Effector memory CD8-positive, alpha-beta T cell (primary cell): ENCODE measurements around the gene UBE2K.
"Not testable (repeated sequence)": the region's sequence is repeated elsewhere in the genome, so short reads cannot be mapped to it uniquely, and the experiment has no call there.

ENCODE experiments used
- ATAC-seq: fragments of 150-1000 bp; cut with Tn5 transposase; replicated peaks from 2 replicates; pipeline ENCODE4 v1.10.0; 2021; ENCODE audit warnings: mild to moderate bottlenecking, moderate library complexity
- DNase-seq, 3 experiments: peaks; one replicate each; pipeline ENCODE4 v3.0.0; 2021
- H3K27ac Mint-ChIP-seq, 2 donors: one replicate each; pipeline ENCODE4 v1.8.0; 2022; ENCODE audit warnings: mild to moderate bottlenecking in 2 of 2, mixed read lengths in 2 of 2, moderate library complexity in 2 of 2
- H3K27me3 Mint-ChIP-seq, 2 donors: one replicate each; pipeline ENCODE4 v1.8.0; 2022; ENCODE audit warnings: mixed read lengths in 2 of 2
- H3K36me3 Mint-ChIP-seq: one replicate; pipeline ENCODE4 v1.8.0; 2022; ENCODE audit warnings: mild to moderate bottlenecking, moderate library complexity, mixed read lengths; ENCODE audit not compliant: insufficient read depth
- H3K4me1 Mint-ChIP-seq, 2 donors: one replicate each; pipeline ENCODE4 v1.8.0; 2022; ENCODE audit warnings: low read depth in 2 of 2, mixed read lengths in 2 of 2
- H3K4me3 Mint-ChIP-seq, 2 donors: one replicate each; pipeline ENCODE4 v1.8.0; 2022; ENCODE audit warnings: mild to moderate bottlenecking in 2 of 2, mixed read lengths in 2 of 2, moderate library complexity in 2 of 2
- H3K9me3 Mint-ChIP-seq, 2 donors: one replicate each; pipeline ENCODE4 v1.8.0; 2022; ENCODE audit warnings: mixed read lengths in 2 of 2

UBE2K gene

GRCh38 chr4:39664828-39665731, 32.9 kb upstream of the UBE2K start:
- ATAC-seq (no peak), DNase-seq (no peak)
- H3K27ac Mint-ChIP-seq = no peak overlapping the region
- no peaks in the 10 kb centered on the region for H3K36me3 Mint-ChIP-seq
- H3K27me3 Mint-ChIP-seq = no peaks in the 10 kb centered on the region
- H3K4me1 Mint-ChIP-seq = no peaks in the 10 kb centered on the region
- no peak overlapping the region for H3K4me3 Mint-ChIP-seq
- no peaks in the 10 kb centered on the region for H3K9me3 Mint-ChIP-seq

GRCh38 chr4:39667706-39668105, 30.2 kb upstream of the UBE2K start:
- no peaks in the 10 kb centered on the region for H3K4me1 Mint-ChIP-seq
- DNase-seq = no peak
- no peaks in the 10 kb centered on the region for H3K36me3 Mint-ChIP-seq
- H3K4me3 Mint-ChIP-seq = no peak overlapping the region
- H3K9me3 Mint-ChIP-seq = no peaks in the 10 kb centered on the region
- H3K27me3 Mint-ChIP-seq = no peaks in the 10 kb centered on the region
- no peak overlapping the region for H3K27ac Mint-ChIP-seq
- ATAC-seq = no peak

- no peak for ATAC-seq
- H3K36me3 Mint-ChIP-seq = no peaks in the 10 kb centered on the region
Measured at GRCh38 chr4:39668887-39669286, 29.0 kb upstream of the UBE2K start.

GRCh38 chr4:39670296-39670695, 27.6 kb upstream of the UBE2K start:
- H3K4me3 Mint-ChIP-seq, H3K27me3 Mint-ChIP-seq, H3K27ac Mint-ChIP-seq, H3K36me3 Mint-ChIP-seq, H3K9me3 Mint-ChIP-seq, H3K4me1 Mint-ChIP-seq, ATAC-seq, DNase-seq: not testable (repeated sequence)

More at GRCh38 chr4:39668887-39669286, 29.0 kb upstream of the UBE2K start:
- Mint-ChIP-seq H3K4me3 (no peak overlapping the region), H3K4me1 (no peaks in the 10 kb centered on the region), H3K9me3 (no peaks in the 10 kb centered on the region), H3K27ac (no peak overlapping the region), H3K27me3 (no peaks in the 10 kb centered on the region)
- DNase-seq = no peak

GRCh38 chr4:39675681-39676080, 22.3 kb upstream of the UBE2K start:
- H3K27ac Mint-ChIP-seq, H3K4me3 Mint-ChIP-seq, H3K9me3 Mint-ChIP-seq, H3K4me1 Mint-ChIP-seq, ATAC-seq, H3K36me3 Mint-ChIP-seq, DNase-seq: not testable (repeated sequence)
- peaks cover 14 to 18% of the 10 kb centered on the region in 2 donors for H3K27me3 Mint-ChIP-seq

- DNase-seq, H3K27ac Mint-ChIP-seq, H3K4me1 Mint-ChIP-seq, ATAC-seq, H3K4me3 Mint-ChIP-seq, H3K36me3 Mint-ChIP-seq, H3K9me3 Mint-ChIP-seq: not testable (repeated sequence)
- H3K27me3 Mint-ChIP-seq = peaks cover 14 to 18% of the 10 kb centered on the region in 2 donors
Measured at GRCh38 chr4:39681003-39681402, 16.9 kb upstream of the UBE2K start.

- DNase-seq (no peak), ATAC-seq (peak; percentile 16)
- Mint-ChIP-seq H3K36me3 (peaks cover 3% of the 10 kb centered on the region), H3K4me3 (no peak overlapping the region), H3K9me3 (no peaks in the 10 kb centered on the region), H3K27ac (no peak overlapping the region), H3K27me3 (peaks cover 14 to 18% of the 10 kb centered on the region in 2 donors), H3K4me1 (no peaks in the 10 kb centered on the region)
Measured at GRCh38 chr4:39682138-39682537, 15.8 kb upstream of the UBE2K start.

GRCh38 chr4:39685990-39686389, 11.9 kb upstream of the UBE2K start:
- Mint-ChIP-seq H3K27me3 (no peaks in the 10 kb centered on the region), H3K27ac (no peak overlapping the region), H3K36me3 (no peaks in the 10 kb centered on the region), H3K4me3 (no peak overlapping the region), H3K4me1 (no peaks in the 10 kb centered on the region), H3K9me3 (no peaks in the 10 kb centered on the region)
- DNase-seq = no peak
- ATAC-seq = no peak

- H3K27ac Mint-ChIP-seq = no peak overlapping the region
- no peaks in the 10 kb centered on the region for H3K9me3 Mint-ChIP-seq
- no peak for DNase-seq
- no peaks in the 10 kb centered on the region for H3K27me3 Mint-ChIP-seq
- no peak overlapping the region for H3K4me3 Mint-ChIP-seq
- ATAC-seq = no peak
- H3K36me3 Mint-ChIP-seq = no peaks in the 10 kb centered on the region
- H3K4me1 Mint-ChIP-seq = no peaks in the 10 kb centered on the region
Measured at GRCh38 chr4:39687014-39687413, 10.9 kb upstream of the UBE2K start.

- no peak for DNase-seq
- Mint-ChIP-seq H3K4me1 (no peaks in the 10 kb centered on the region), H3K27ac (no peak overlapping the region), H3K9me3 (no peaks in the 10 kb centered on the region), H3K4me3 (no peak overlapping the region), H3K36me3 (no peaks in the 10 kb centered on the region), H3K27me3 (no peaks in the 10 kb centered on the region)
- no peak for ATAC-seq
Measured at GRCh38 chr4:39689970-39690369, 8.0 kb upstream of the UBE2K start.

GRCh38 chr4:39698424-39699009, 581 bp downstream of the UBE2K start:
- Mint-ChIP-seq H3K9me3 (no peaks in the 10 kb centered on the region), H3K4me3 (peak overlapping the region; percentile 94 to 99), H3K36me3 (peaks cover 46% of the 10 kb centered on the region), H3K4me1 (peaks cover 33 to 41% of the 10 kb centered on the region in 2 donors), H3K27ac (peak overlapping the region; percentile 98 to 100), H3K27me3 (no peaks in the 10 kb centered on the region)
- DNase-seq (no peak), ATAC-seq (peak; percentile 18)

GRCh38 chr4:39699687-39700409, 1.9 kb downstream of the UBE2K start:
- no peak for ATAC-seq
- no peak for DNase-seq
- peaks cover 35 to 41% of the 10 kb centered on the region in 2 donors for H3K4me1 Mint-ChIP-seq
- peaks cover 54% of the 10 kb centered on the region for H3K36me3 Mint-ChIP-seq
- no peaks in the 10 kb centered on the region for H3K27me3 Mint-ChIP-seq
- H3K27ac Mint-ChIP-seq = peak overlapping the region; percentile 98 to 100
- H3K4me3 Mint-ChIP-seq = peak overlapping the region; percentile 94 to 99
- H3K9me3 Mint-ChIP-seq = no peaks in the 10 kb centered on the region

GRCh38 chr4:39700554-39700953, 2.6 kb downstream of the UBE2K start:
- ATAC-seq = no peak
- no peak for DNase-seq
- peaks cover 35 to 42% of the 10 kb centered on the region in 2 donors for H3K4me1 Mint-ChIP-seq
- peak overlapping the region; percentile 94 to 99 for H3K4me3 Mint-ChIP-seq
- H3K36me3 Mint-ChIP-seq = peaks cover 57% of the 10 kb centered on the region
- peak overlapping the region; percentile 98 to 100 for H3K27ac Mint-ChIP-seq
- H3K9me3 Mint-ChIP-seq = no peaks in the 10 kb centered on the region
- no peaks in the 10 kb centered on the region for H3K27me3 Mint-ChIP-seq
